GM23338 (cell line): ENCODE results near the gene KIF25. TPM values are rescaled to one million over a fixed set of nuclear protein-coding genes. Genes with fewer than 3 reads are reported as not detected.

ENCODE experiments used
- ATAC-seq: fragments of 200-7000 bp; cut with Tn5 transposase; 3 replicates; pipeline ENCODE4 v1.9.1; 2020
- DNase-seq: peaks from one replicate; pipeline ENCODE4 v3.0.0-alpha.2; 2015; ENCODE audit warnings: low spot score
- H2AFZ ChIP-seq: fragments of 200-600 bp; sonication (generic); 2 replicates; pipeline ENCODE4 v1.8.0; 2016; ENCODE audit warnings: antibody characterized with exemption, mild to moderate bottlenecking, moderate library complexity
- H3F3A ChIP-seq: fragments of 200-600 bp; sonication (generic); replicated peaks from 2 replicates; pipeline ENCODE4 v1.8.0; 2017; ENCODE audit warnings: antibody characterized with exemption, mixed run types, low read depth
- H3K27ac ChIP-seq: fragments of 200-600 bp; sonication (generic); 2 replicates; pipeline ENCODE4 v1.6.1; 2016; ENCODE audit warnings: low read depth
- H3K27me3 ChIP-seq: fragments of 200-600 bp; sonication (generic); 2 replicates; pipeline ENCODE4 v1.8.0; 2016; ENCODE audit warnings: mild to moderate bottlenecking, mixed run types, moderate library complexity; ENCODE audit not compliant: insufficient read depth
- H3K36me3 ChIP-seq: fragments of 200-600 bp; sonication (generic); 2 replicates; pipeline ENCODE4 v1.8.0; 2016; ENCODE audit warnings: mild to moderate bottlenecking; ENCODE audit not compliant: insufficient read depth
- H3K4me1 ChIP-seq: fragments of 200-600 bp; sonication (generic); 2 replicates; pipeline ENCODE4 v1.8.0; 2016; ENCODE audit warnings: mild to moderate bottlenecking, moderate library complexity; ENCODE audit not compliant: insufficient read depth
- H3K4me2 ChIP-seq: fragments of 200-600 bp; sonication (generic); 2 replicates; pipeline ENCODE4 v1.7.1; 2017; ENCODE audit warnings: mixed run types
- H3K4me3 ChIP-seq: fragments of 200-600 bp; sonication (generic); 2 replicates; pipeline ENCODE4 v1.6.1; 2016; ENCODE audit warnings: mixed run types
- H3K79me2 ChIP-seq: fragments of 200-600 bp; sonication (generic); replicated peaks from 2 replicates; pipeline ENCODE4 v1.8.0; 2017; ENCODE audit warnings: mild to moderate bottlenecking; ENCODE audit not compliant: insufficient read depth
- H3K9me2 ChIP-seq: fragments of 200-600 bp; sonication (generic); 2 replicates; pipeline ENCODE4 v1.8.0; 2017; ENCODE audit not compliant: insufficient read depth
- H4K20me1 ChIP-seq: fragments of 200-600 bp; sonication (generic); replicated peaks from 2 replicates; pipeline ENCODE4 v1.8.0; 2017; ENCODE audit warnings: mild to moderate bottlenecking; ENCODE audit not compliant: insufficient read depth
- H3K27ac Mint-ChIP-seq: 2 replicates; pipeline ENCODE4 v1.8.0; 2020; ENCODE audit warnings: inconsistent platforms, mild to moderate bottlenecking, moderate library complexity, mixed read lengths
- H3K27me3 Mint-ChIP-seq: 3 replicates; pipeline ENCODE4 v1.8.0; 2022; ENCODE audit warnings: low read depth, mild to moderate bottlenecking, moderate library complexity, mixed read lengths, inconsistent platforms; ENCODE audit not compliant: insufficient read depth, poor library complexity
- H3K36me3 Mint-ChIP-seq: 3 replicates; pipeline ENCODE4 v1.8.0; 2021; ENCODE audit warnings: low read depth, mild to moderate bottlenecking, inconsistent platforms, moderate library complexity, mixed read lengths
- H3K4me1 Mint-ChIP-seq: 3 replicates; pipeline ENCODE4 v1.8.0; 2020; ENCODE audit warnings: mild to moderate bottlenecking, inconsistent platforms, mixed read lengths
- H3K4me3 Mint-ChIP-seq: 3 replicates; pipeline ENCODE4 v1.8.0; 2021; ENCODE audit warnings: moderate library complexity, mild to moderate bottlenecking, inconsistent platforms, mixed read lengths
- H3K9me3 Mint-ChIP-seq: 3 replicates; pipeline ENCODE4 v1.8.0; 2020; ENCODE audit warnings: moderate library complexity, mild to moderate bottlenecking, inconsistent platforms, mixed read lengths
- CREB1 ChIP-seq: fragments of 250-450 bp; sonication (Bioruptor Pico); IDR thresholded peaks from 2 replicates; pipeline ENCODE4 v1.5.0; 2020; ENCODE audit warnings: low read depth, mild to moderate bottlenecking, moderate library complexity
- EZH2 ChIP-seq: fragments of 200-600 bp; sonication (generic); IDR thresholded peaks from one replicate; pipeline ENCODE4 v1.8.0; 2017; ENCODE audit warnings: antibody characterized with exemption, mild to moderate bottlenecking, low read depth; ENCODE audit not compliant: unreplicated experiment
- EZH2phosphoT487 ChIP-seq: fragments of 200-600 bp; sonication (generic); IDR thresholded peaks from one replicate; pipeline ENCODE4 v1.8.1; 2018; ENCODE audit warnings: antibody characterized with exemption; ENCODE audit not compliant: unreplicated experiment
- JUNB ChIP-seq: IDR thresholded peaks from one replicate; pipeline ENCODE4 v1.6.1; 2016; ENCODE audit warnings: antibody characterized with exemption; ENCODE audit not compliant: unreplicated experiment
- NANOG ChIP-seq: IDR thresholded peaks from 2 replicates; pipeline ENCODE4 v1.6.1; 2016; ENCODE audit warnings: antibody characterized with exemption, borderline replicate concordance
- POLR2AphosphoS5 ChIP-seq: IDR thresholded peaks from 2 replicates; pipeline ENCODE4 v1.6.1; 2016; ENCODE audit warnings: antibody characterized with exemption, low read depth
- REST ChIP-seq: IDR thresholded peaks from one replicate; pipeline ENCODE4 v1.6.1; 2018; ENCODE audit warnings: antibody characterized with exemption; ENCODE audit not compliant: unreplicated experiment
- ZNF114 ChIP-seq: fragments of 250-450 bp; sonication (Bioruptor Pico); IDR thresholded peaks from 2 replicates; pipeline ENCODE4 v1.5.0; 2020; ENCODE audit warnings: mild to moderate bottlenecking, moderate library complexity
- ZNF331 ChIP-seq: fragments of 250-450 bp; sonication (Bioruptor Pico); IDR thresholded peaks from 2 replicates; pipeline ENCODE4 v1.5.0; 2020; ENCODE audit warnings: low read depth, mild to moderate bottlenecking, moderate library complexity
- polyA plus RNA-seq: library from polyadenylated mRNA; unstranded; fragments of >200 nt; fragmentation: Nextera tagmentation; extraction: Ambion mirVana; gene quantifications from 2 replicates; pipeline ENCODE4 v1.2.1, GENCODE V29; 2016
- total RNA-seq: library from RNA; depleted of rRNA; stranded (reverse); fragments of >200 nt; shearing (Covaris generic); gene quantifications from 2 replicates; pipeline ENCODE4 v1.2.3, GENCODE V29; 2014

KIF25 gene
- total and polyA plus RNA-seq, 2 experiments from 2014 or later = 0.69 to 0.76 TPM

DNA sequence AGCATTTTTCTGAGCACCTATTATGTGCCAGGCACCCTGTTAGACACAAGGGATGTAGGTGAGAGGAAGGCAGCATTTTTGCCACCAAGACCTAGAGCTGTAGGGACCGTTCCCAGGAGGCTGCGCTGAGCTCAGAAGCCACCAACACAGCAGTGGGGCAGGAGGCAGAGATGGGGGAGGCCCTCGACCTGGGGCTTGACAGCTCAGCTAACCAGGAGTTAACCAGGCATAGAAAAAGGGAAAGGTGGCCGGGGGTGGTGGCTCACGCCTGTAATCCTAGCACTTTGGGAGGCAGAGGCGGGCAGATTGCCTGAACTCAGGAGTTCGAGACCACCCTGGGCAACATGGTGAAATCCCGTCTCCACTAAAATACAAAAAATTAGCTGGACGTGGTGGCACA is 29.5 kb downstream of the KIF25 start:
- H4K20me1 ChIP-seq = no peaks in the 10 kb centered on the region
- DNase-seq = no peak
- H3K27me3 ChIP-seq = no peaks in the 10 kb centered on the region
- no peaks in the 10 kb centered on the region for H3K9me3 Mint-ChIP-seq
- no peaks in the 10 kb centered on the region for H3F3A ChIP-seq
- no peak overlapping the region for H3K27ac Mint-ChIP-seq
- no peak overlapping the region for H2AFZ ChIP-seq
- no peaks in the 10 kb centered on the region for H3K36me3 ChIP-seq
- no peak overlapping the region for H3K4me3 Mint-ChIP-seq
- no peak overlapping the region for H3K4me3 ChIP-seq
- H3K79me2 ChIP-seq = no peaks in the 10 kb centered on the region
- H3K9me2 ChIP-seq = no peaks in the 10 kb centered on the region
- H3K27ac ChIP-seq = no peak overlapping the region
- no peaks in the 10 kb centered on the region for H3K36me3 Mint-ChIP-seq
- peaks cover 10% of the 10 kb centered on the region for H3K4me1 ChIP-seq
- peaks cover 19% of the 10 kb centered on the region for H3K4me1 Mint-ChIP-seq
- H3K4me2 ChIP-seq = no peak overlapping the region
- H3K27me3 Mint-ChIP-seq = peaks cover 3% of the 10 kb centered on the region
- ATAC-seq = no peak
- TF ChIP-seq ZNF331 (CRISPR knock-in tag) (no peak), ZNF114 (CRISPR knock-in tag) (no peak), POLR2AphosphoS5 (no peak)

DNA sequence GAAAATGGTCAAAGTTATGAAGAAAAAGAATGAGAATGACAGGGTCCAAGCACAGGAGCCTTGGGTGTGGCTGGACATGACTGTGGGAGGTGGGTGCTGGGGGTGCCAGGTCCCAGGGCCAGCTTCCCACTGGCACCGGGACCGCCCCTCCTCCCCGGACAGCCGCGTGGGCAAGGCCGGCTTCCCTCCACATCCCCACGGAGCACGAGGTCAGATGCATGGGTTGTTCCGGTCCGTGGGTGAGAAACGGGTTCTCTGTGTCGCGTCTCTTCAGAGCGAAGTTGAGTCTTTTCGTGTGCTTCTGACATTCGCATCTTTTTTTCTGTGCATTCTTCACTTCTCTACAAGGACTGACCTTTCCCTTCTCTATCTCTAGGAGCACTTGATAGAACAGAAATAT is 30.1 kb downstream of the KIF25 start:
- H3K27ac Mint-ChIP-seq = no peak overlapping the region
- H3K4me2 ChIP-seq = no peak overlapping the region

DNA sequence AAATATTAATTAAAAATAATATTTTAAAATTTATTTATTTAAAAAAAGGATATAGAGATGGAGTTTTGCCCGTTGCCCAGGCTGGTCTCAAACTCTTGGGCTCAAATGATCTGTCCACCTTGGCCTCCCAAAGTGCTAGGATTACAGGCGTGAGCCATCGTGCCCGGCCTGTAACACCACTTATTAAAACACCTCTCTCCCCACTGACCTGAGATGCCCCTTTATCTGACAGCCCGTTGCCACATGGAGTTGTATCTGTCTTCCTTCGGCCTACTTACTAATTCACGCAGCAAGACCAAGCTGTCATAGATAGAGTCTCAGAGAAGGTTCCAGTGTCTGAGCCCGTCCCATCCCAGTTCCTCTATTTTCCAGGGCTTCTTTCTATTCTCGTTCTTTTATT is 30.7 kb downstream of the KIF25 start:
- H3K36me3 Mint-ChIP-seq = no peaks in the 10 kb centered on the region
- Histone ChIP-seq H3K27ac (no peak overlapping the region), H3F3A (no peaks in the 10 kb centered on the region), H3K4me3 (no peak overlapping the region), H3K9me2 (no peaks in the 10 kb centered on the region), H3K4me1 (peaks cover 14% of the 10 kb centered on the region), H3K4me2 (no peak overlapping the region), H3K27me3 (no peaks in the 10 kb centered on the region), H2AFZ (no peak overlapping the region), H3K36me3 (no peaks in the 10 kb centered on the region), H4K20me1 (no peaks in the 10 kb centered on the region), H3K79me2 (no peaks in the 10 kb centered on the region)
- ATAC-seq = no peak
- no peak overlapping the region for H3K27ac Mint-ChIP-seq
- peaks cover 22% of the 10 kb centered on the region for H3K4me1 Mint-ChIP-seq
- peaks cover 3% of the 10 kb centered on the region for H3K27me3 Mint-ChIP-seq
- H3K4me3 Mint-ChIP-seq = no peak overlapping the region
- no peak for DNase-seq
- H3K9me3 Mint-ChIP-seq = no peaks in the 10 kb centered on the region
- TF ChIP-seq EZH2phosphoT487 (no peak), REST (no peak), ZNF114 (CRISPR knock-in tag) (no peak), NANOG (no peak), EZH2 (no peak), JUNB (no peak), CREB1 (CRISPR knock-in tag) (no peak)

More for the DNA sequence above, 30.1 kb downstream of the KIF25 start:
- H3K36me3 Mint-ChIP-seq = no peaks in the 10 kb centered on the region
- Histone ChIP-seq H3K36me3 (no peaks in the 10 kb centered on the region), H2AFZ (no peak overlapping the region), H3K79me2 (no peaks in the 10 kb centered on the region), H3F3A (no peaks in the 10 kb centered on the region), H3K27ac (no peak overlapping the region), H4K20me1 (no peaks in the 10 kb centered on the region), H3K4me1 (peaks cover 14% of the 10 kb centered on the region), H3K4me3 (no peak overlapping the region), H3K27me3 (no peaks in the 10 kb centered on the region), H3K9me2 (no peaks in the 10 kb centered on the region)
- H3K27me3 Mint-ChIP-seq = peaks cover 3% of the 10 kb centered on the region
- H3K9me3 Mint-ChIP-seq = no peaks in the 10 kb centered on the region
- ATAC-seq (no peak), DNase-seq (no peak)
- no peak overlapping the region for H3K4me3 Mint-ChIP-seq
- no peak for TF ChIP-seq ZNF114 (CRISPR knock-in tag)
- H3K4me1 Mint-ChIP-seq = peaks cover 22% of the 10 kb centered on the region
